Trophoblast cell (in vitro differentiated cells and primary cell): ENCODE measurements around the gene LYSET.
"Not testable (repeated sequence)": the region's sequence is repeated elsewhere in the genome, so short reads cannot be mapped to it uniquely, and the experiment has no call there.

Experiments
- DNase-seq, 2 donors: peaks; one replicate each; pipeline ENCODE4 v3.0.0-alpha.2; 2016
- H2AFZ ChIP-seq: 2 replicates; pipeline ENCODE4 v1.6.1; 2013; ENCODE audit warnings: low read length, moderate library complexity, mild to moderate bottlenecking; ENCODE audit not compliant: insufficient read depth, poor library complexity
- H2AK5ac ChIP-seq: 2 replicates; pipeline ENCODE4 v1.6.1; 2013; ENCODE audit warnings: mild to moderate bottlenecking, low read length
- H2BK120ac ChIP-seq: 2 replicates; pipeline ENCODE4 v1.6.1; 2013; ENCODE audit warnings: low read length, mild to moderate bottlenecking, moderate library complexity; ENCODE audit not compliant: insufficient read depth, poor library complexity
- H2BK12ac ChIP-seq: 2 replicates; pipeline ENCODE4 v1.6.1; 2013; ENCODE audit warnings: mild to moderate bottlenecking, low read length, moderate library complexity
- H2BK5ac ChIP-seq: 2 replicates; pipeline ENCODE4 v1.6.1; 2013; ENCODE audit warnings: low read length, low read depth, moderate library complexity, mild to moderate bottlenecking; ENCODE audit not compliant: poor library complexity
- H3K14ac ChIP-seq: 2 replicates; pipeline ENCODE4 v1.6.1; 2013; ENCODE audit warnings: mild to moderate bottlenecking, low read length
- H3K18ac ChIP-seq: 2 replicates; pipeline ENCODE4 v1.6.1; 2013; ENCODE audit warnings: mild to moderate bottlenecking, low read length
- H3K23ac ChIP-seq: 2 replicates; pipeline ENCODE4 v1.6.1; 2013; ENCODE audit warnings: low read length
- H3K27ac ChIP-seq: 2 replicates; pipeline ENCODE4 v1.5.1; 2013; ENCODE audit warnings: low read depth, mild to moderate bottlenecking, inconsistent platforms, low read length, moderate library complexity
- H3K27me3 ChIP-seq: 2 replicates; pipeline ENCODE4 v1.6.1; 2013; ENCODE audit warnings: inconsistent platforms, mild to moderate bottlenecking, low read length, moderate library complexity; ENCODE audit not compliant: insufficient read depth
- H3K36me3 ChIP-seq, 2 experiments: 1 replicate in 1 of 2; 2 replicates in 1 of 2; pipeline ENCODE4 v1.6.1; 2013; ENCODE audit warnings: low read length in 2 of 2, mild to moderate bottlenecking in 2 of 2, moderate library complexity in 1 of 2; ENCODE audit not compliant: insufficient read depth in 2 of 2, control insufficient read depth in 1 of 2
- H3K4ac ChIP-seq: 2 replicates; pipeline ENCODE4 v1.6.1; 2013; ENCODE audit warnings: low read depth, mild to moderate bottlenecking, low read length, moderate library complexity
- H3K4me1 ChIP-seq, 2 experiments: 1 replicate in 1 of 2; 2 replicates in 1 of 2; pipeline ENCODE4 v1.6.1; 2013; ENCODE audit warnings: low read length in 2 of 2, mild to moderate bottlenecking in 2 of 2, moderate library complexity in 1 of 2; ENCODE audit not compliant: insufficient read depth in 2 of 2, control insufficient read depth in 1 of 2
- H3K4me2 ChIP-seq: 2 replicates; pipeline ENCODE4 v1.6.1; 2013; ENCODE audit warnings: inconsistent platforms, mild to moderate bottlenecking, low read length, moderate library complexity
- H3K4me3 ChIP-seq: 2 replicates; pipeline ENCODE4 v1.5.1; 2013; ENCODE audit warnings: mild to moderate bottlenecking, low read depth, low read length, inconsistent platforms
- H3K79me1 ChIP-seq: one replicate; pipeline ENCODE4 v1.6.1; 2013; ENCODE audit warnings: low read length
- H3K79me2 ChIP-seq: 2 replicates; pipeline ENCODE4 v1.6.1; 2013; ENCODE audit warnings: low read length, mild to moderate bottlenecking; ENCODE audit not compliant: control insufficient read depth, insufficient read depth, poor library complexity
- H3K9ac ChIP-seq: 2 replicates; pipeline ENCODE4 v1.6.1; 2013; ENCODE audit warnings: mild to moderate bottlenecking, low read length
- H3K9me3 ChIP-seq: 2 replicates; pipeline ENCODE4 v1.6.1; 2013; ENCODE audit warnings: low read depth, mild to moderate bottlenecking, control low read depth, inconsistent platforms, low read length; ENCODE audit not compliant: insufficient read depth
- H4K12ac ChIP-seq: 2 replicates; pipeline ENCODE4 v1.6.1; 2013; ENCODE audit warnings: low read depth, mild to moderate bottlenecking, low read length, moderate library complexity
- H4K8ac ChIP-seq: 2 replicates; pipeline ENCODE4 v1.6.1; 2013; ENCODE audit warnings: low read depth, mild to moderate bottlenecking, low read length, moderate library complexity
- H4K91ac ChIP-seq: one replicate; pipeline ENCODE4 v1.6.1; 2013; ENCODE audit warnings: low read depth, mild to moderate bottlenecking, low read length, moderate library complexity
- WGBS: extraction: QIAGEN DNeasy Blood & Tissue Kit; methylation state at CpG from one replicate; pipeline ENCODE4 v1.1.7; 2013; ENCODE audit warnings: missing lambda C conversion rate; ENCODE audit not compliant: insufficient read length, insufficient coverage; ENCODE audit errors: extremely low coverage; 5-methylcytosine and 5-hydroxymethylcytosine counted together

Gene LYSET

GRCh38 chr14:93158349-93158748, 26.8 kb upstream of the LYSET start:
- H3K4me3 ChIP-seq, H3K27me3 ChIP-seq, H3K23ac ChIP-seq, H4K8ac ChIP-seq, H3K4ac ChIP-seq, H4K12ac ChIP-seq, H2AFZ ChIP-seq, H3K79me2 ChIP-seq, H3K36me3 ChIP-seq, H2BK5ac ChIP-seq, H4K91ac ChIP-seq, H2BK120ac ChIP-seq, DNase-seq, H3K9ac ChIP-seq, H2BK12ac ChIP-seq, H3K9me3 ChIP-seq, H3K27ac ChIP-seq, H3K4me1 ChIP-seq, H3K79me1 ChIP-seq, H3K4me2 ChIP-seq, H3K18ac ChIP-seq, H2AK5ac ChIP-seq, H3K14ac ChIP-seq: not testable (repeated sequence)
- WGBS: no CpG with 5 or more reads among the region's 7 CpGs

GRCh38 chr14:93159625-93160352, 25.3 kb upstream of the LYSET start:
- not testable (repeated sequence) for H2BK5ac ChIP-seq, H3K9me3 ChIP-seq, H2AK5ac ChIP-seq, H3K4ac ChIP-seq, H4K12ac ChIP-seq, H3K4me1 ChIP-seq, H3K18ac ChIP-seq, H3K36me3 ChIP-seq, H3K79me2 ChIP-seq, H3K4me2 ChIP-seq, H4K8ac ChIP-seq, H3K27ac ChIP-seq, H4K91ac ChIP-seq, H3K14ac ChIP-seq, H2BK120ac ChIP-seq, H2BK12ac ChIP-seq, DNase-seq, H3K9ac ChIP-seq, H3K79me1 ChIP-seq, H3K4me3 ChIP-seq, H2AFZ ChIP-seq, H3K23ac ChIP-seq, H3K27me3 ChIP-seq
- no CpG with 5 or more reads among the region's 5 CpGs for WGBS

DNA sequence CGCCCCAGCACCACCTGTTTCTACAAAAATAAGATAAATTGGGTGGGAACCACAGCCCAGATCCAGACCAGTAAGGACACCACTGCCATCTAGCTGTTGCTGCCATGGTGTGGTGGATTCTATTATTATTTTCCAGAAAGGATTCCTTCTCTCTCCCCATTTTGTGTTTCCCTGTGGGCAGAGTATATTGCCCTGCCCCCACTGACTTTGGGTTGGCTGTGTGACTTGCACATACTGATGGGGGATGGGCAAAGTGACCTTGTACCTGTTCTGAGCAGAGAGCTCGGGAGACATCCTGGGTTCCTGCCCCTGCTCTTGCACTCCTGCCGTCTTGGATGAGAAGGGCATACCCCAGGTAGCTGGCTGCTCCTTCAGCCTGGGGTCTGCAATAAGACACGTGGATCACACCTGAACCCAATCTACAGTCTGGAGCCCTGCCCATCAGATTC, 24.7 kb upstream of the LYSET start:
- Histone ChIP-seq H2BK120ac (no peak overlapping the region), H3K9me3 (no peaks in the 10 kb centered on the region), H3K79me1 (no peaks in the 10 kb centered on the region), H2BK5ac (no peak overlapping the region), H2AK5ac (no peak overlapping the region), H3K4me3 (no peak overlapping the region), H3K4me2 (no peak overlapping the region), H3K4me1 (peaks cover 0 to 7% of the 10 kb centered on the region in 2 experiments), H3K27ac (no peak overlapping the region), H4K91ac (no peak overlapping the region), H4K8ac (no peak overlapping the region), H3K23ac (no peak overlapping the region), H2BK12ac (no peak overlapping the region), H3K36me3 (no peaks in the 10 kb centered on the region), H3K18ac (no peak overlapping the region), H3K14ac (no peak overlapping the region), H3K9ac (no peak overlapping the region), H2AFZ (no peak overlapping the region), H3K79me2 (no peaks in the 10 kb centered on the region), H4K12ac (no peak overlapping the region), H3K4ac (no peak overlapping the region), H3K27me3 (no peaks in the 10 kb centered on the region)
- no CpG with 5 or more reads among the region's 4 CpGs for WGBS
- DNase-seq: peak in 1 of 2 donors; percentile 27

GRCh38 chr14:93161411-93161940, 23.6 kb upstream of the LYSET start:
- H3K14ac ChIP-seq: no peak overlapping the region
- H3K79me1 ChIP-seq: no peaks in the 10 kb centered on the region
- H3K4me1 ChIP-seq: peaks cover 0 to 7% of the 10 kb centered on the region in 2 experiments
- H3K4ac ChIP-seq: no peak overlapping the region
- no peak overlapping the region for H3K4me2 ChIP-seq
- H3K27me3 ChIP-seq: no peaks in the 10 kb centered on the region
- H3K4me3 ChIP-seq: no peak overlapping the region
- no peak overlapping the region for H2AK5ac ChIP-seq
- no CpG with 5 or more reads among the region's 4 CpGs for WGBS
- H3K36me3 ChIP-seq: no peaks in the 10 kb centered on the region
- no peak overlapping the region for H2BK12ac ChIP-seq
- DNase-seq: no peak
- peak overlapping the region; percentile 75 for H3K9ac ChIP-seq
- no peak overlapping the region for H2BK120ac ChIP-seq
- no peaks in the 10 kb centered on the region for H3K9me3 ChIP-seq
- H2BK5ac ChIP-seq: no peak overlapping the region
- no peak overlapping the region for H4K8ac ChIP-seq
- no peak overlapping the region for H3K23ac ChIP-seq
- H3K27ac ChIP-seq: no peak overlapping the region
- no peak overlapping the region for H3K18ac ChIP-seq
- no peaks in the 10 kb centered on the region for H3K79me2 ChIP-seq
- no peak overlapping the region for H4K91ac ChIP-seq
- no peak overlapping the region for H2AFZ ChIP-seq
- H4K12ac ChIP-seq: no peak overlapping the region
